GM10847 (cell line): ENCODE results near the gene PCMT1.

ENCODE experiments used
- POLR2A ChIP-seq: IDR thresholded peaks from 2 replicates; pipeline ENCODE4 v1.6.1; 2011; ENCODE audit not compliant: insufficient read length; ENCODE audit errors: extremely low read depth

The PCMT1 gene

GRCh38 chr6:149749594-149750135 lies at the start of gene PCMT1:
Gene PCMT1 (plus strand): TSS chr6:149749741. CDS start chr6:149749902, 161 bp downstream.
- peak; percentile 91 for TF ChIP-seq POLR2A

- no peak for TF ChIP-seq POLR2A
Observed at GRCh38 chr6:149701714-149702113, 47.8 kb upstream of the PCMT1 start.

- TF ChIP-seq POLR2A, result no peak
Observed at GRCh38 chr6:149711711-149712110, 37.8 kb upstream of the PCMT1 start.

- no peak for TF ChIP-seq POLR2A
Observed at GRCh38 chr6:149714442-149714841, 35.1 kb upstream of the PCMT1 start.

DNA sequence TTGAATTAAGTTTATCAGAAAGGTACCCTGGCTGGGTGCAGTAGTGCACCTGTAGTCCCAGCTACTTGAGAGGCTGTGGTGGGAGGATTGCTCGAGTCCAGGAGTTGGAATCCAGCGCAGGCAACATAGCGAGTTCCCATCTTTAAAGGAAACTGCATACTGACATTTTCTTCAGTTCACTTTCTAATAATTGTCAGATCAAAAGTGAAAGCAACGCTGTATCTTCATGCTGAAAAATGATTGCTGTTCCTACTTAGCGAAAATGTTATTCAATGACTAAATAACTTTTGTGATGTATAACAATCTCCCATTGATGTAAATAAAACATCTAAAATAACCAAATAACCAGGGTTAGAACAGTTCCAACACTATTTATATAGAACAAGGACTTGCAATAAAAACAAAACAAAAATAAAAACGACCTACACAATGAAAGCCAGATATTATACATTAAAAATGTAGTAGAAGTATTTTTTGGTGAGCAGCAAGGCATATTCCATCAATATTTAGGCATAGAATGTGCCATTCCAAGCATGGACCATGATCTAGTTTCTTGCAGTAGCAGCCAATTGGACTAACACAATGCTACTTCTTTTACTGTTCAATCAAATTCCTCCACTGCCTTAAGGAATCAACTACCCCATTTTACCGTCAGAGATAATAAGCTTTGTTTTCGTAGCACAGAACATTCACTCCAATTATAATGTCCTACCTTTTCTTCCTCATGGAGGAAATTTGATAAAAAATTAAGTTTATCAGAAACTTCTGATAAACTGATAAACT lies 33.2 kb upstream of the PCMT1 start:
- no peak for TF ChIP-seq POLR2A

DNA sequence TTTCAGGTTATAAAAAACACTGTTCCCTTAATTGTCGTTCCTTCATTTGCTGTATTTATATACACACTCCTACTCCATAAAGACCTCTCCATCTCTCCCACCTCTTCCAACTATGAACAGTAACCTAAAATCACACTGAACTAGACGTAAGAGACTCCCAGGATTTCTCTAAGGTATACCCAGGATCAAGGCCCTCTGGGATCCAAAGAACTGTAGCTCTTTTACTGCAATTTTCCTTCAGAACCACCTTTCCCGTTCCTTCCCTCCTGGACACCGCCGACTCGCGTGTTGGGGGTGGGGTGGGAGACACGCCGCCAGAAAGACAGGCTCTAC lies 32.3 kb upstream of the PCMT1 start:
- TF ChIP-seq POLR2A, result no peak

DNA sequence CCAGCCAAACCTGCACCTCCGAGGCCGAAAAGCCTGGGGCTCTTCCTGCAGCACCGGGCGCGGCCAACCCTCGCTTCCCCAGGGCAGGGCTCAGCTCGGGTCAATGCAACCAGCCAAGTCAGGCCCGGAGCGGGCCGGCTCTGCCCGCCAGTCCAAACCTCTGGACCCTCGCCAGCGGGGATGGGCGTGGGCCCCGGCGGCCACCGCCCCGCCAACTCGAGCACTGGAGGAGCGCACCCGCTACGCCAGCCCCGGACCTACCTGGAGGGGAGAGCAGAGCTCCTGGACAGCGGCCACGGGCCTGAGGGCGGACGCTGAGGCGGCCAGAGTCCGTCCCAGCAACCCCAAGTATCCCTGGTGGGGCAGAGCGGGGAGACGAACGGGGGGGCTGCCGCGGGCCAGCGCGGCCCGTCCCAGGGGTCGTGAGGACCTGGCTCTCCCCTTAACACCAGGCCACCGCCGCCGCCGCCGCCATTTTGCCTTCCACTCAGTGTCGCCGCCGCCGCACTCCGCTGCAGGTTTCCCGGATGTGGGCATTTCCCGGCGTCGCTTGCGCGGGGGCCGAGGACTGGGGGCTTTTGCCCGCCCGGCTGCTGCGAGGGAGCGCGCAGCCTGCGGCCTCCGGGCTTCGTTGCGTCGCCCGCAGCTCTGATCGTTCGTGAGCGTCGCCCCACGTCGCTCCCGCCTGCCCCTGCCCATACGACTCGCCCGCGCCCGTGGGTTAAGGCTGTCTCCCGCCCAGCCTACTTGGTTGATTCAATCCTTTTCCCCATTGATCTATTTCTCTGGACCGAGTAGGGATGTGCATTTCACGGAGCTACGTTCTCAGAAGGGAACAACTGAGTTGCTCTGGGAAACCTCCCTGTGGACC lies 31.7 kb upstream of the PCMT1 start, which contains the start of gene LATS1:
LATS1 (minus strand) TSS at position 514 of the 871 bp plus-strand sequence. CDS start 15,975 bp downstream, outside the sequence.
- TF ChIP-seq POLR2A, result peak; percentile 98

DNA sequence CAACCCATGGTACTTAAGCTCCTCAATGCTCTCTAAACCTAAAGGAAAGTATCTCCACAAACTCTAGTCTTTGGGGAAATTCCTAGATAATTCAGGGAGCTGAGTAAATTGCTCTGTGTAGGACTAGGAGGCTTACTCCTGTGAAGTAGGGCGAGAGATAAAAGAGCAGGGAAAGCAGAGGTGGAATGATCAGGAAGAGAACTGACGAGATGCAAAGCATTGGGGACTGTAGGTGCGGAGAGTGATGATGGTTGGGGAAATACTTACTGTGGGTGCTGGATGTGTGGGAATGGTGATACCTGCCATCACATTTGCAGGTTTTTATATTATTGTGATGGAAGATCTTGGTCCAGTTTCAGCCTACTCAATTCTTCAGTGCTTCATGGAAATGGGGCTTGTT lies 30.0 kb upstream of the PCMT1 start:
- no peak for TF ChIP-seq POLR2A

DNA sequence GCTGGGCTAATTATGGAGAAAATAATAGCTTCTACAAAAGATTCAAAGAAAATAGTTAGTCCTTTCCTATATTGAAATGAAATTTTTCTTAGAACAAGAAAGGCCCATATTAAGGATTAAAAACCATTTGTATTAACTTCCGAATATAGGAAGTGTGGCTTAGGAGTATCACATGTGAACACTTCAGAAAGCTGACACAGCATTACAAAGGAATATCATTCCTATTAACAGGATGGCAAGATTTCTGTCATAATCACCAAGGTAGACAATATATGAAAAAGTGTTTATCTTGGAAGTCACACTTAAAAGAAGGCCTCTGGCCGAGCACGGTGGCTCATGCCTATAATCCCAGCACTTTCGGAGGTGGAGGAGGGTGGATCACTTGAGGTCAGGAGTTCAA lies 26.3 kb upstream of the PCMT1 start:
- no peak for TF ChIP-seq POLR2A

DNA sequence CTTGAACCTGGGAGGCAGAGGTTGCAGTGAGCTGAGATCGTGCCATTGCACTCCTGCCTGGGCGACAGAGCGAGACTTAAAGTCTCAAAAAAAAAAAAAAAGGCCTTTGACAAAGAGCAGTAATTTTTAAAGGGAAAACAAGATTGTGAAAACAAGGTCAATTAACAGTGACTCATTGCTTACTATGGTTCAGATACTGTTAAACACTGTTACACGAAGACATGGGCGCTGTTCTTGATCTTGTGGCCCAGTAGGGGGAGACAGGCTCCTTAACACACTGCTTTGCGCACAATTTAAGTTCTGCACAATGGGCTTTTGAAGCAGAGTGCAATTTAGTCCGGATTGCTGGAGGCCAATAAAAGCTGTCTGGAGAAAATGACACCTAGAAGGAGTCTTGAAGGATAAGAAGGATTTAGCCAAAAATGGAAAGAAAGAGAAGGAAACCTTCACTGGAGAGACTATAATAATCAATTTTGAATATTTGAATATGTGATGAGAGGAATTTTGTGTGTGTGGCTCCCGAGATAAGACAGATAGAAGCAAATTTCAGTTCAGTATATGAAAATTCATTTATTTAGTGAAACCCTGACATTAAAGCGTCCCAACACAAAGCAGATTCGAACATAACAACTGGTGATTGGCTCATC lies 25.6 kb upstream of the PCMT1 start:
- no peak for TF ChIP-seq POLR2A

DNA sequence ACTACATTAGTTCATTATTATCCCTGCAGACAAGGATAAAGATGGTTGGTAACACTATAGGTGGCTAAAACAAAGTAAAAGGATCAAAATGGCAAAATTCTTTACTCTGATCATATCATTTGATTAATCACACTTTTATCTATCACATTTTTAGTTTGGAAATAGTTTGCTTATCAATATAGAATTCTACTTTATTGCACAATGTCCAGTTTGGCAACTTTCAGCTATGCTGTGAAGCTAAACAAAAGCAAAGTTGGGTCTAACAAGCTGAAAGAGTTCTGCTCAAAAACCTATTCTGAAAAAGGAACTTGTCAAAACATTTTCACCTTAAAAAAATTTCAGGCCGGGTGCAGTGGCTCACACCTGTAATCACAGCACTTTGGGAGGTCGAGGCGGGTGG lies 23.8 kb upstream of the PCMT1 start:
- TF ChIP-seq POLR2A, result no peak

GRCh38 chr6:149727793-149728498 lies 21.6 kb upstream of the PCMT1 start:
- no peak for TF ChIP-seq POLR2A

- no peak for TF ChIP-seq POLR2A
Observed at GRCh38 chr6:149728499-149729234, 20.9 kb upstream of the PCMT1 start.

DNA sequence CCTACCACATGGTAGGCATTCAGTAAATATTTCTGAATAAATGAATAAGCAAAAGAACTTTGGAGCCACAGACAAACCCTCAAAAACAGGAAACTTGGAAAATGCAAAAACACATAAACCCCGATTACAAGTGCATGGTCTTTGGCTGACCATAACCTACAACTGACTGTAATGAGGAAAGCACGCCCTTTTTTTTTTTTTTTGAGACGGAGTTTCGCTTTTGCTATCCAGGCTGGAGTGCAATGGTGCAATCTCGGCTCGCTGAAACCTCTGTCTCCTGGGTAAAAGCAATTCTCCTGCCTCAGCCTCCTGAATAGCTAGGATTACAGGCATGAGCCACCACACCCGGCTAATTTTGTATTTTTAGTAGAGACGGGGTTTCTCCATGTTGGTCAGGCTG lies 19.7 kb upstream of the PCMT1 start:
- TF ChIP-seq POLR2A, result no peak

DNA sequence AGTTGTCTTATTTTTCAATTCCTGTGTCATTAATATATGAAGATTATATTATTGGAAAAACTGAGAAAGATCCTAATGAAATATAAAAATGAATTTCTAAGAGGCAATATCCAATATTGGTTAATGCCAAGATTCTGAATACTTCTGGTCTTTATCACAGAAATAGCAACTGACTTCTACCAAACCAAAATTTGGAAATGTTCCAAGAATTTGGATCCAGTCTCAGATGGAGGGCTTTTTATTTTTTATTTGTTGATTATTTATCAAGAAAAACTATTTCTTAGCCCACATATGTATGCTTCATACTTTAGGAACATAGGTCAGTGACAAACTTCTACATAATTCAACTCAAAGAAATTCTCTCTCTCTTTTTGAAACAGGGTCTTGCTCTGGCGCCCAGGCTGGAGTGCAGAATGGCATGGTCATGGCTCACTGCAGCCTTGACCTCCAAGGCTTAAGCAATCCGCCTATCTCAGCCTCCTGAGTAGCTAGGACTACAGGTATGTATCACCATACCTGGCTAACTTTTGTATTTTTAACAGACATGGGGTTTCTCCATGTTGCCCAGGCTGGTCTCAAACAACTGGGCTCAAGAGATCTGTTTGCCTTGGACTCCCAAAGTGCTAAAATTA lies 16.3 kb upstream of the PCMT1 start:
- no peak for TF ChIP-seq POLR2A
